ENCODE results near the gene SHB. TPM values are rescaled to one million over a fixed set of nuclear protein-coding genes. Genes with fewer than 3 reads are reported as not detected.

Gene SHB
- total RNA-seq, 2 donors from 2014 or later, result 1.0 to 1.6 TPM

DNA sequence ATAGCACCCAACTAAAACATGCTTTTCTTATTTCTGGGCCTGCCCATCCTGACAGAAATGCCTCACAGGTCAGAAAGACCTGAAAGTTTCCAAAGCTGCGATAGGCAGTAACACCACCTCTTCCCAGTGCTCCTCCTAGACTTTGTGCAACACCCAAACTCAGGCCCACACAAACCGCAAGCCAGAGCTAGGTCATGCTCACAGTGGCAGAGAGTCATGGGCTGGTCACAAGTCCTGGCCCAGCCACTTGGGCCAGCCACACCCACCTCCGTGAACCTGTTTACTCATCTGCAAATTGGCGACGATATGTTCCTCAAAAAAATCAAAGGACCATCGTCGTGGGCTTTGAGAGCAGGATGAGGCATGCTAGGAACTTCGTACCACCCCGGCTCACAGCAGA, 121.0 kb downstream of the SHB start:
- peaks cover 0 to 7% of the 10 kb centered on the region in 2 donors for H3K36me3 Mint-ChIP-seq (ENCODE audit: insufficient read depth in 2 of 2)
- peaks cover 0 to 6% of the 10 kb centered on the region in 2 donors for H3K9me3 Mint-ChIP-seq

DNA sequence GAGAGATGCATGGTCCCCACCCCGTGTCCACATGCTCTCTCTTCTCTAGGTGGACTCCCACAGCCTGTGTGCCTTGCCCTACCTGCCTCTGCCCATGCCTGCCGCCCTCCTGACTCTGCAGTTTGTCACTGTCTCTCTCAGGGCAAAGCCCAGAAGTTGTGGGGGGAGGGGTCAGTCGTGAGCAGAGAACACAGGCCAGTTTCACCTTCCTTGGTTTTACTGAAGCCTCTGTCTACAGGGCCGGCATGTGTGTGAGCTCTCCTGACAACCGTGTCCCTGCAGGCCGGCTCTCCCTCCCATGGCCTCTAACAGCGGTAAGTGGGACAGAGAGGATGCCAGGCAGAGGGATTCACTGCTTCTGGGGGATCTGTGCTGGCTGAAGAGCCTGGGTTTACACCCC, 121.6 kb downstream of the SHB start:
- peaks cover 0 to 1% of the 10 kb centered on the region in 2 donors for H3K9me3 Mint-ChIP-seq
- H3K4me3 Mint-ChIP-seq, result no peak overlapping the region
- ATAC-seq (replicated peaks in 1 of 2) (no peak), DNase-seq (no peak)
- H3K27me3 Mint-ChIP-seq (ENCODE audit: low read depth), result no peaks in the 10 kb centered on the region
- H3K4me1 Mint-ChIP-seq (ENCODE audit: low read depth), result peaks cover 7% of the 10 kb centered on the region
- H3K36me3 Mint-ChIP-seq (ENCODE audit: insufficient read depth in 2 of 2), result peaks cover 0 to 3% of the 10 kb centered on the region in 2 donors
- H3K27ac Mint-ChIP-seq, result no peak overlapping the region

More for the DNA sequence above, 121.0 kb downstream of the SHB start:
- ATAC-seq (replicated peaks in 1 of 2), result no peak
- Mint-ChIP-seq H3K4me1 (ENCODE audit: low read depth) (peaks cover 12% of the 10 kb centered on the region), H3K27me3 (ENCODE audit: low read depth) (no peaks in the 10 kb centered on the region), H3K4me3 (no peak overlapping the region), H3K27ac (no peak overlapping the region)
- no peak for DNase-seq

DNA sequence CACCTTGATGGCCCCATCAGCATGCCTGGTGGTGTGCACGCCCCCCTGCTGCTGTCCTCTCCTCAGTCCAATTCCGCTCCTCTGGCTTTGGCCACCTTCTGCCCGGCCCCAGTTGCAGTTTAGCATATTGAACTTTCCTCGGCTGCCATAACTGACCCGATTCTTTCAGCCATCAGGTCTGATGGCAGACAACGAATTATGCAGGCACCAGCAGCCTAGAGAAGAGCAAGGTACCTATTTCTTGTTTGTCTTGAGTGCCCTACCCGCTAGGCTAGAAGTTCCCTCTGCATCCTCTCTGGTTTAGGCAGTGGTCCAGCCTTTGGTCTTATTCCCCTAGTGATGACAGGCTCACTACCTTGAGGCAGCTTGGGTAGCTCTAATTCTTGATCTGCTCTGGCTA, 122.1 kb downstream of the SHB start:
- no peaks in the 10 kb centered on the region for H3K9me3 Mint-ChIP-seq

DNA sequence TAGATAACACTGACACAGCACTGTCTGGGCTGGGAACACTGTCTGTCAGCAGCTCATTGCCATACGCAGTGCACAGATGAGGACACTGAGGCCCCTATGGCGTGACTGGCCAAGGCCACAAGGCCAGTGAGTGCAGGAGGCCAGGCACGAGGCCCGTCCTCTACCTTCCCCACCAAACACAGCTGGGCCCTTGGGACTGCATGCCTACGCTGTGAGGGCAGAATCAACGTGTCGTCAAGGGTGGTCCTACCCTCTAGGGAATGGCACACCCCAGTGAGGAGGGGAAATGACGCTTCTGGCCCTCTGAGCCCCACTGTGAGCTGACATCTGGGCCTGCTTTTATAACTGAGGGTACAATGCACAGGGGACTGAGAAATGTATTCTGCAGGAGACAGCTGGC, 123.0 kb downstream of the SHB start:
- Mint-ChIP-seq H3K4me1 (ENCODE audit: low read depth) (no peaks in the 10 kb centered on the region), H3K27me3 (ENCODE audit: low read depth) (no peaks in the 10 kb centered on the region), H3K27ac (no peak overlapping the region), H3K4me3 (no peak overlapping the region), H3K9me3 (no peaks in the 10 kb centered on the region), H3K36me3 (ENCODE audit: insufficient read depth in 2 of 2) (no peaks in the 10 kb centered on the region)
- no peak for DNase-seq
- no peak for ATAC-seq (replicated peaks in 1 of 2)

More for the DNA sequence above, 122.1 kb downstream of the SHB start:
- Mint-ChIP-seq H3K27me3 (ENCODE audit: low read depth) (no peaks in the 10 kb centered on the region), H3K4me3 (no peak overlapping the region), H3K4me1 (ENCODE audit: low read depth) (peaks cover 2% of the 10 kb centered on the region), H3K27ac (no peak overlapping the region), H3K36me3 (ENCODE audit: insufficient read depth in 2 of 2) (no peaks in the 10 kb centered on the region)
- no peak for ATAC-seq (replicated peaks in 1 of 2)
- DNase-seq, result no peak

DNA sequence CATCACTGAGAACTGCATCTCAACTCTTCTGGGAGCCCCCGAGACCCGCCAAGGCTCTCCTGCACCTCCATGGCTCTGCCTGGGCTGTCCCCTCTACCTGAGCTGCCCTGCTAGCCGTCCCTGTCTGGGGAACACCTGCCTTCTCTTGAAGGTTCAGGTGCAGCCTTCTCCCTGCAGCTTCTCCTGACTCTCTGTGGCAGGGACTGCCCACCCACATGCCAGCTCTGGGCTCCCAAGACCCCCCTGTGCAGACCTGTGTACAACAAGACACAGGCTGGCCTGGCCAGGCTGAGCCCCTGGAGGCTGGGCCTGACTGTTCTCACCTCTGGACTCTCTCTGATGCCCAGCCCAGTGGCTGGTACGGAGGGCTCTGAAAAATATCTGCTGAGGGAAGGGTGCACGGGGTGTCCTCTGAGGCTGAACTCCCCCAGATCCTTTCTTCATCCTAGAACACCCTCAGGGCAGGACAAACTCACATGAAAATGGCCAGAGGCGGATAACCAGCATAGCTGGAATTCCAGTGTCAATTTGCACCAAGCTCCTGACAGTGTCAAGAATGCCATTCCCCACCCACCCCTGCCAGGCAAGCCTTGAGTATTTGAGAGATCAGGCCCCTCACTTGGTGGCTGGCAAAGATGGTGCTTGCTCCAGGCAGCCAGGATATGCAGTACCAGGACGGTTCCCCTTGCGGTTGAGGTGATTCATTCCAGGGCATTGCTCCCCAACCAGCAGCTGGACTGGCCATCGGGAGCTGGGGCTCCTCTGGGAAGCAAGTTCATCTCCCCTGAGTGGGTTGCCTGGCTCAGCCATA, 124.2 kb downstream of the SHB start:
- H3K27ac Mint-ChIP-seq, result no peak overlapping the region
- ATAC-seq (replicated peaks in 1 of 2) (no peak), DNase-seq (no peak)
- no peaks in the 10 kb centered on the region for H3K27me3 Mint-ChIP-seq (ENCODE audit: low read depth)
- no peaks in the 10 kb centered on the region for H3K36me3 Mint-ChIP-seq (ENCODE audit: insufficient read depth in 2 of 2)
- no peak overlapping the region for H3K4me3 Mint-ChIP-seq
- H3K9me3 Mint-ChIP-seq, result no peaks in the 10 kb centered on the region
- H3K4me1 Mint-ChIP-seq (ENCODE audit: low read depth), result no peaks in the 10 kb centered on the region

DNA sequence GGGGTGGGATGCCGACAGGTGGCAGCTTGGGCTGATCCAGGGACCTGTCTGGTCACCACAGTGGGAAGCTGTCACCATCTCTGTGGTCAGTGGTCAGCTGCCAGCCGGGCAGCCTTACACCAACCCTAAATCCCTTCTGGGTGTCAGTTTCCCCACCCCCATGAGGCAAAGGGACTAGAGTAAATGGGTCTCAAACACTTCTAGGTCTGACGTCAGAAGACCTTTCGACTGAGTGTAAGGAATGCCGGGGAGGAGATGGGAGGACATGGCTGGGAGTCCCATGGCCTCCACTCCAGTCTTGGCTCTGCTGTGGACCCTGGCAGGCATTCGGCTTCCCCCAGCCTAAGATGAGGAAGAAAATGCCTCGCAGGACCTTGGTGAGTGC, 124.8 kb downstream of the SHB start:
- H3K36me3 Mint-ChIP-seq (ENCODE audit: insufficient read depth in 2 of 2), result no peaks in the 10 kb centered on the region
- DNase-seq, result no peak
- no peak overlapping the region for H3K4me3 Mint-ChIP-seq
- H3K4me1 Mint-ChIP-seq (ENCODE audit: low read depth), result no peaks in the 10 kb centered on the region
- no peak overlapping the region for H3K27ac Mint-ChIP-seq
- no peaks in the 10 kb centered on the region for H3K27me3 Mint-ChIP-seq (ENCODE audit: low read depth)
- ATAC-seq (replicated peaks in 1 of 2), result no peak
- no peaks in the 10 kb centered on the region for H3K9me3 Mint-ChIP-seq

DNA sequence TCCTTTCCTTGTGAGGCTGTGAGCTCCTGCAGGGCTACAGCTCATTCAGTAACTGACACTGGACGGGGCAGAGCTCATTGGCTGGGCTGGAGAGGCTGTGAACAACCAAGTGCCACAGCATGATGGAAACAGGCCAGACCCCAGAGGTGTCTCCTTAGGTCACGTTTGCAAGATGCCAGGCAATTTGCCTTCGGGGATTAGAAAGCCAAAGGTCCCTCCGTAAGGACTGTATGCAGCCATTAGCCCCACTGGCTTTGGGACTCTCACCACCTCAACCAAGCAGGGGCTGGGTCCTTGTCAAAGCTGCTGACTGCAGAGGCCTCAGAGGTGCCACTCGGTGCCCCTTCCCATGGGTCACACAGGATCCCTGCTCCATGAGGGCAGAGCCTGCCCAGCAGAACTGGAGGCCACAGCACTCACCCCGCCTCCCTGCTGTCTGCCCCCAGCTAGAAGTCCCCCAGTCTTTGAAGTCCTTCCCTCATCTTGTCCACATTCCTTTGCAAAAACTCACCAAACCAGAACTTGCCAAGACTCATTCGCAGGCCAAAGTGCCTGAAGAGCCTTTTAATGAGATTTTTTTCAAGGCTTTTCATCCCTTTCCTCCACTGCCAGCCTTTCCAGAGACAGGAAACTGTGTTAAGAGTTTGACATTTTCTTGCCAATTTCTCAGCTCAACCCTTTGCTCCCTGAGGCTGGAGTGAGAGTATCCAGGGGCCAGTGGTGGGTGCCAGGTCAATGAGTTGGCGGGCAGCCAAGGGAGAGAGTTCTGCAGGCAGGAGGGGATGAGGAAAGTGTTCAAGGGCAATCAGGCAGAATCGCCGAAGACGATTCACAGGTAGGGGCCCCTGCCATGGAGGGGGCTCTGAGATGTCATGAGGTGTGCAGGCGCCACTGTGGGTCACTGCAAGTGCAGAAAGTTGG, 125.4 kb downstream of the SHB start:
- no peak for ATAC-seq (replicated peaks in 1 of 2)
- Mint-ChIP-seq H3K27ac (no peak overlapping the region), H3K4me1 (ENCODE audit: low read depth) (no peaks in the 10 kb centered on the region), H3K4me3 (no peak overlapping the region), H3K27me3 (ENCODE audit: low read depth) (no peaks in the 10 kb centered on the region), H3K36me3 (ENCODE audit: insufficient read depth in 2 of 2) (no peaks in the 10 kb centered on the region), H3K9me3 (no peaks in the 10 kb centered on the region)
- DNase-seq, result no peak

DNA sequence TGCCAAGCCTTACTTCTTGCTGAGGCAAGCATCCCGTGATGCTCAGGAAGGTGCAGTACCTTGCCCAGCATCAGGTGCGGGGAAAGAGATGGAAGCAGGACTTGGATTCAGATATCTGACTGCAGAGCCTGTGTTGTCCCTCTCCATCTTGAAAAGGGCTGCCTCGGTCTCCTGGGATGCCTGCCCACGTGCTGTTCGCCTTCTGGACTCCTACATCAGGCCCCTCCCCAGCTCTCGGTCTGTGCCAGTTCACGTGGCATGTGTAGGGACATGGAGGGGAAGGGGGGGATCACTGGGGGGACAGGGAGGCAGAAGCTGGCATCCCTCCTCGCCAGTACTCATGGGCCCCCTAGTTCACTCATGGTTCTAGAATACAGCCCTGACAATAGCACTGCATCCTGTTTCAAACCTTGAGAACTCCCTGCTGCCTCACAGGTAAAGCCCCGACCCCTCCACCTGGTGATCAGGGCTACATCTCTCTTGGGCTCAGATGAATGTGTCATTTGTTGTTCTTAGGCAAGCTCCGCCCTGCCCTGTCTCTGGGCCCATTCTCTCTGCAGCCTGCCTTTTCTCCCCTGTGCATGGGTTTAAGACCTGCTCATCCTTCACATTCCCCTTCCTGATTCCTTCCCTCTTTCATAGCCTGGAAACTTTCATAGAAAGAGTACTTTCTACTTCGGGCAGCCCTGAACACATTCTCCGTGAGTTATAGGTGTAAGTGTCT, 126.2 kb downstream of the SHB start:
- Mint-ChIP-seq H3K4me1 (ENCODE audit: low read depth) (no peaks in the 10 kb centered on the region), H3K27ac (no peak overlapping the region), H3K36me3 (ENCODE audit: insufficient read depth in 2 of 2) (no peaks in the 10 kb centered on the region), H3K4me3 (no peak overlapping the region), H3K9me3 (no peaks in the 10 kb centered on the region), H3K27me3 (ENCODE audit: low read depth) (no peaks in the 10 kb centered on the region)
- DNase-seq (no peak), ATAC-seq (replicated peaks in 1 of 2) (no peak)

DNA sequence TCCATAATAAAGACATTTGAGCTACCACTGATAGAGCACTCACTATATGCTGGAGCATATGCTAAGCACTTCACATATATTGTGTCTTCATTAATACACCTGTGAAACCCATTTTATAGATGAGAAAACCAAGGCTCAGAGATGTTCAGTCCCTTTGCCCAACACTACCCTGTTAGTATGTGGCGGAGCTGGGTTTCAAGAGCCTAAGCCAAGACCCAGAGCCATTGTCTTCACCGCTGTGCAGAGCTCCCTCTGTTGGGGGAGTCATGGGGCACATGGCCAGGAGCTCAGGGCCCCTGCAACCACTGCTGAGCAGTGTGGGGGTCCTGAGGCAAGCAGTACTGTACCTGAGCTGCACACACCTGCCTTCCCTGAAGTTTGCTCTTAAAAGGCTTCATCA, 127.8 kb downstream of the SHB start:
- DNase-seq (no peak), ATAC-seq (replicated peaks in 1 of 2) (no peak)
- Mint-ChIP-seq H3K27ac (no peak overlapping the region), H3K27me3 (ENCODE audit: low read depth) (no peaks in the 10 kb centered on the region), H3K36me3 (ENCODE audit: insufficient read depth in 2 of 2) (no peaks in the 10 kb centered on the region), H3K9me3 (no peaks in the 10 kb centered on the region), H3K4me3 (no peak overlapping the region), H3K4me1 (ENCODE audit: low read depth) (no peaks in the 10 kb centered on the region)

DNA sequence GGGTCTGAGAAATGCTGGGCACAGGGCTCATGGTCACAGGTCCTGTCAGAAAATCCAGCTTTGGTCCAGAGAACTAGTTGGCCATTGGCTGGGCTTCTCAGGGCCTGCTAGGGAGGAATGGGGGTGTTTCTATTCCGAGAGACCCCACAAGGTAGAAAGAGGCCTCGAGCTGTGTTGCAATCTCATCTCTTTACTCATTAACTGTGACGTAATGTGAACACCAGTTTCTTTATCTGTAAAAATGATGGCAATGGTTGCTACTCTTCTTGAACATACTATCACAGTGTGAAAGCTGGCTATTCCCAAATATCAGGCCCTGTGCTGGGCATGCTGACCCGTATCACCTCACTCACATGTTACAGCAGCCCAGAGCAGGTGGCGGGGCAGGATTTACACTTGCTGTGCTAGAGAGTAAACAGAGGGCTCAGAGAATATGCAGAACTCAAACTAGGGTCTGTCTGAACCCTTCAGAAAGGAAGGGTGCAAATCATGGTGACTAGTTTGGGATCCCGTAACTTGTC, 129.4 kb downstream of the SHB start:
- Mint-ChIP-seq H3K36me3 (ENCODE audit: insufficient read depth in 2 of 2) (no peaks in the 10 kb centered on the region), H3K9me3 (no peaks in the 10 kb centered on the region), H3K4me1 (ENCODE audit: low read depth) (no peaks in the 10 kb centered on the region), H3K27me3 (ENCODE audit: low read depth) (no peaks in the 10 kb centered on the region), H3K27ac (no peak overlapping the region), H3K4me3 (no peak overlapping the region)
- DNase-seq (no peak), ATAC-seq (replicated peaks in 1 of 2) (no peak)

DNA sequence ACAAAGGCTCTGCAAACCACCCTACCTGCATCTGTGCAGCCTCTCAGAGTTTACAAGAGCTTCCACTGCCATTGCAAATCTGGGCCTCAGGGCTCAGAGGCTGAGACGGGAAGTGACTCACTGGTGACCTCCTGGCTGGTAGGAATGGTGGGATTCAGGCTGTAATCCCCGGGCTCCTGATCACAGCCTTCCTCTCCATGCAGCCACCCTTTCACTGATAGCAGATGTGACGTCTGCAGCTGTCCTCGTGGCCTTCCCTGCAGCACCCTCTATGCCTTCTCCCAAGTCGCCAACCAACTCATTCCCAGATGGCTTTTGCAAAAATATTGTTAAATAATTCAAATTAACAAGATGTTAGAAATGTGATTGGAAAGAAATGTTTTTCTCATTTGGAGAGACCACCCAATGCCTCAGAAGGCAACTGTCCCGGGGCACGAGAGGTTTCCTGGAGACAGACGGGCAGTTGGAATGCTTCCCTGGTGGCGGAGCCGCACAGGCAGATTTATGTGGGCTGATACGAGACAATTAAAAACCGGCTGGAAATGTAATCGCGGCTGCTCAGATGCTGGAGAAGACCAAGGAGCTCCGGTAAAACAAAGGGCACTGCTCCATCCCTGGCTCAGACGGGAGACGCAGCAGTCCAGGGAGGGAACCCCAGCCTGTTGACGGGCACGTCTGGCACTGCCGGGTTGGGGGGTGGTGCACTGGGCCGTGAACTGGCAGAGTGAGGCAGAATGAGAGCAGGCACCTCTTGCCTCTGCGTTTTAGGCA, 130.7 kb downstream of the SHB start:
- H3K9me3 Mint-ChIP-seq, result no peaks in the 10 kb centered on the region
- no peak for ATAC-seq (replicated peaks in 1 of 2)

DNA sequence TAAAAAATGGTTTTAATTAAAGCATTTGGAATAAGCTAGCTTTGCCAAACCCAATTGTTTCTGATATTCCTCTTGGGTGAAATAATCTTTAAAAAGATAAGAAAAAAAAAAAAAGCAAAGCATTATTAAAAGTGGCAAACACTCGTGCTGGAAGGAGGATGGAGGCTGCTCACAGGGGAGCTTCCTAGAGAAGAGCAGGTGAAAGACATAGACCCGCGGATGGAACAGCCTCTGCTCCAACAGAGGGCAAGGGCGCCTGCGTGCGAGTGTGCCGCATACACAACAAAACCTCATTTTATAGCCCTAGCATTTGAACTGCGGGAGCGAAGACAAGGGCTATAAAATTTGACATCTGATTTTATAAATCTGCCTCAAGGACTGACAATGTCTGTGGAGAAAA, 131.7 kb downstream of the SHB start:
- no peak for ATAC-seq (replicated peaks in 1 of 2)
- H3K4me1 Mint-ChIP-seq (ENCODE audit: low read depth), result no peaks in the 10 kb centered on the region
- no peaks in the 10 kb centered on the region for H3K27me3 Mint-ChIP-seq (ENCODE audit: low read depth)
- H3K4me3 Mint-ChIP-seq, result no peak overlapping the region
- H3K9me3 Mint-ChIP-seq, result no peaks in the 10 kb centered on the region
- H3K36me3 Mint-ChIP-seq (ENCODE audit: insufficient read depth in 2 of 2), result no peaks in the 10 kb centered on the region
- H3K27ac Mint-ChIP-seq, result no peak overlapping the region
- DNase-seq, result no peak

More for the DNA sequence above, 130.7 kb downstream of the SHB start:
- Mint-ChIP-seq H3K4me1 (ENCODE audit: low read depth) (no peaks in the 10 kb centered on the region), H3K27me3 (ENCODE audit: low read depth) (no peaks in the 10 kb centered on the region), H3K27ac (no peak overlapping the region), H3K4me3 (no peak overlapping the region), H3K36me3 (ENCODE audit: insufficient read depth in 2 of 2) (no peaks in the 10 kb centered on the region)
- no peak for DNase-seq

Measured in activated T-cell treated with anti-CD3 and anti-CD28 coated beads, Interleukin-2, amount 50 U/mL, for 72 hours (primary cell).